GM12878 (cell line): ENCODE data around the gene SLIT1. TPM values are rescaled to one million over a fixed set of nuclear protein-coding genes. Genes with fewer than 3 reads are reported as not detected.
A peak's percentile ranks its signal among the peaks of the same experiment; 100 is the strongest.

Source experiments
- ATAC-seq: fragments of 200-7000 bp; cut with Tn5 transposase; 3 replicates; pipeline ENCODE4 v1.9.1; 2020; ENCODE audit warnings: mild to moderate bottlenecking, moderate library complexity
- BruUV-seq: library from RNA; stranded (reverse); fragments of 400-500 nt; replicated peaks from 2 replicates; lab custom pipeline; 2021; lab: Mats Ljungman, UMichigan
- CTCF ChIA-PET: fragments of 300-600 bp; sonication (Branson Sonifier 250); formaldehyde crosslinking; extraction: SDS; loops from one replicate; lab custom pipeline; 2021; ENCODE audit warnings: inconsistent platforms; lab: Yijun Ruan, JAX
- POLR2A ChIA-PET: fragments of 350-600 bp; formaldehyde crosslinking; extraction: SDS; loops from one replicate; lab custom pipeline; 2021; ENCODE audit warnings: inconsistent platforms; lab: Charles Lee
- RAD21 ChIA-PET: fragments of 300-600 bp; sonication (Branson Sonifier 250); formaldehyde crosslinking; loops from one replicate; lab custom pipeline; 2023; ENCODE audit warnings: antibody characterized with exemption; ENCODE audit not compliant: unreplicated experiment; lab: Charles Lee
- SMC1A ChIA-PET: fragments of 300-600 bp; sonication (Branson Sonifier 250); formaldehyde crosslinking; loops from one replicate; lab custom pipeline; 2023; ENCODE audit not compliant: unreplicated experiment, uncharacterized antibody; lab: Charles Lee
- DNase-seq: peaks from one replicate; pipeline ENCODE4 v3.0.0-alpha.2; 2011; ENCODE audit warnings: low read depth, low spot score
- FAIRE-seq: peaks from 3 replicates; lab custom pipeline; 2011; peaks lifted over from hg19 to GRCh38; lab: Jason Lieb, UNC
- H2AFZ ChIP-seq: 2 replicates; pipeline ENCODE4 v1.6.0; 2011; ENCODE audit warnings: low read depth, low read length, control low read depth; ENCODE audit not compliant: control insufficient read depth
- H3K27ac ChIP-seq: 2 replicates; pipeline ENCODE4 v1.5.1; 2011; ENCODE audit warnings: control low read depth; ENCODE audit not compliant: control insufficient read depth, insufficient read depth
- H3K27me3 ChIP-seq, 2 experiments: replicated peaks in 1 of 2; 2 replicates each; pipeline versions ENCODE4 v1.6.0 to v1.6.1; 2011; ENCODE audit warnings: low read length in 1 of 2; ENCODE audit not compliant: control insufficient read depth in 2 of 2, insufficient read depth in 2 of 2
- H3K36me3 ChIP-seq, 2 experiments: 2 replicates each; pipeline ENCODE4 v1.5.1; 2011; ENCODE audit warnings: low read length in 1 of 2; ENCODE audit not compliant: control insufficient read depth in 2 of 2, insufficient read depth in 2 of 2
- H3K4me1 ChIP-seq: 2 replicates; pipeline ENCODE4 v1.6.1; 2011; ENCODE audit warnings: mild to moderate bottlenecking, low read length, moderate library complexity, mixed read lengths; ENCODE audit not compliant: control insufficient read depth, insufficient read depth
- H3K4me2 ChIP-seq: 2 replicates; pipeline ENCODE4 v1.6.0; 2011; ENCODE audit warnings: control low read depth; ENCODE audit not compliant: control insufficient read depth, insufficient read depth
- H3K4me3 ChIP-seq: fragments of 200-600 bp; sonication (generic); 2 replicates; pipeline ENCODE4 v1.5.1; 2016
- H3K79me2 ChIP-seq: 2 replicates; pipeline ENCODE4 v1.6.0; 2011; ENCODE audit warnings: low read length; ENCODE audit not compliant: control insufficient read depth, insufficient read depth
- H3K9ac ChIP-seq: 2 replicates; pipeline ENCODE4 v1.8.0; 2011; ENCODE audit warnings: low read length, control low read depth, mixed read lengths; ENCODE audit not compliant: control insufficient read depth, insufficient read depth
- H3K9me3 ChIP-seq: replicated peaks from 3 replicates; pipeline ENCODE4 v1.5.1; 2011; ENCODE audit warnings: mild to moderate bottlenecking, low read length; ENCODE audit not compliant: control insufficient read depth, insufficient read depth
- H4K20me1 ChIP-seq: 2 replicates; pipeline ENCODE4 v1.6.0; 2011; ENCODE audit not compliant: control insufficient read depth, insufficient read depth
- CHD2 ChIP-seq: IDR thresholded peaks from 2 replicates; pipeline ENCODE4 v1.6.1; 2011; ENCODE audit warnings: low read depth, low read length, improper control_type of control experiment, borderline replicate concordance
- CHD4 ChIP-seq: fragments of 200-600 bp; sonication (generic); IDR thresholded peaks from 2 replicates; pipeline ENCODE4 v1.6.1; 2016; ENCODE audit warnings: mild to moderate bottlenecking
- KLF5 ChIP-seq: fragments of 450-650 bp; IDR thresholded peaks from 2 replicates; pipeline ENCODE4 v1.6.1; 2014; ENCODE audit warnings: mild to moderate bottlenecking; ENCODE audit not compliant: partially characterized antibody
- PAX8 ChIP-seq: fragments of 450-650 bp; IDR thresholded peaks from 2 replicates; pipeline ENCODE4 v1.6.1; 2017; ENCODE audit warnings: mild to moderate bottlenecking, moderate library complexity
- PML ChIP-seq: IDR thresholded peaks from 2 replicates; pipeline ENCODE4 v1.6.1; 2012; ENCODE audit warnings: low read length, inconsistent platforms
- POU2F2 ChIP-seq: IDR thresholded peaks from 3 replicates; pipeline ENCODE4 v1.6.1; 2011; ENCODE audit warnings: low read depth, mild to moderate bottlenecking, low read length, borderline replicate concordance
- SPI1 ChIP-seq: IDR thresholded peaks from 2 replicates; pipeline ENCODE4 v1.6.1; 2011; ENCODE audit warnings: low read depth, mild to moderate bottlenecking, low read length, moderate library complexity, borderline replicate concordance; ENCODE audit not compliant: insufficient read depth
- SREBF1 ChIP-seq: IDR thresholded peaks from 2 replicates; pipeline ENCODE4 v1.6.1; 2012; ENCODE audit warnings: mild to moderate bottlenecking, low read length
- STAT1 ChIP-seq: fragments of 450-650 bp; conservative IDR thresholded peaks from 2 replicates; pipeline ENCODE4 v1.6.1; 2014; ENCODE audit warnings: antibody characterized with exemption, mild to moderate bottlenecking
- USF1 ChIP-seq: IDR thresholded peaks from 2 replicates; pipeline ENCODE4 v1.6.1; 2011; ENCODE audit warnings: borderline replicate concordance, low read depth, mild to moderate bottlenecking, moderate library complexity, mixed read lengths, low read length; ENCODE audit not compliant: insufficient read depth; ENCODE audit errors: extremely low read length
- ZNF384 ChIP-seq: IDR thresholded peaks from 2 replicates; pipeline ENCODE4 v1.6.1; 2012; ENCODE audit warnings: low read depth, mild to moderate bottlenecking, low read length, improper control_type of control experiment, borderline replicate concordance
- ZSCAN29 ChIP-seq: fragments of 450-650 bp; IDR thresholded peaks from 2 replicates; pipeline ENCODE4 v1.6.1; 2017; ENCODE audit warnings: mild to moderate bottlenecking, moderate library complexity
- WGBS: methylation state at CpG from one replicate; pipeline ENCODE4 v1.1.6; 2016; ENCODE audit warnings: low lambda C conversion rate; ENCODE audit not compliant: insufficient replicate concordance, insufficient coverage; ENCODE audit errors: missing lambda C conversion rate; 5-methylcytosine and 5-hydroxymethylcytosine counted together
- in situ Hi-C: fragments of 300-500 bp; cut with MboI; formaldehyde crosslinking; loops from 9 replicates; pipeline ENCODE4 v1.14.3; 2018; ENCODE audit warnings: mixed read lengths
- intact Hi-C: fragments of 100-400 bp; cut with micrococcal nuclease; formaldehyde crosslinking; loops from one replicate; pipeline ENCODE4 v1.14.2; 2022; ENCODE audit not compliant: unreplicated experiment
- polyA plus RNA-seq, 11 experiments: library from polyadenylated mRNA; depleted of rRNA in 4 of 11; unstranded in 6 of 11; stranded (reverse) in 5 of 11; fragments of >200 nt; fragmentation: Nextera tagmentation in 4 of 11; fragmentation: Illumina TruSeq in 1 of 11; extraction: Ambion mirVana in 4 of 11; extraction: Trizol in 1 of 11; gene quantifications; 1 replicate in 1 of 11; 2 replicates in 10 of 11; pipeline versions ENCODE4 v1.2.1 to v1.2.3, GENCODE V29; 2011 to 2016; ENCODE audit warnings: inconsistent platforms in 2 of 11, missing spikeins in 2 of 11, low read depth in 1 of 11
- total RNA-seq, 4 experiments: library from RNA; depleted of rRNA in 3 of 4; stranded (reverse); fragments of >200 nt in 3 of 4; fragmentation: Illumina TruSeq in 1 of 4; extraction: Trizol in 1 of 4; gene quantifications; 2 replicates each; pipeline versions ENCODE4 v1.2.1 to v1.2.3, GENCODE V29; 2013 to 2021

Gene SLIT1
- total and polyA plus RNA-seq, 10 of the 15 experiments (the other 5 are each of a cell fraction or from before 2014, with no cell fraction given) = 0.04 to 0.19 (median 0.06) TPM; not detected in 4

DNA sequence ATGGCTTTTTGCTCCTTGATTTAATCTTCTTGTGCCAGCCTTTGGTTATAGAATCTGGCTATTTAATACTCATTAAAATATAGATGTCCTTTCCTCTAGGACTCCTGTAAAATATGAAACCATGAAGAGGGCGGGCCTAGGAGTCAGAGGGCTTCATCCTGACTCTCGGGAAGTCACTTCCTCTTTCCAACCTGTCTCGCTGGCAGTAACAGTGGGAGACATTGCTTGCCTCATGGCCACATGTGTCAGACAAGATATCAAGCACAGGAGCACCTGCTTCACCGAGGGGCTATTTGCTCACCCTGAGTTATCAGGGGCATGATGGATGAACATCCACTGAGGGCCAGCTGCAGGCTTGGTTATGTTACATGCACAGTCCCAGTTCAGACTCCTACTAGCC lies 31.0 kb downstream of the SLIT1 start:
- POLR2A ChIA-PET = no interaction called here
- BruUV-seq = no TSS peak
- no peaks in the 10 kb centered on the region for H3K79me2 ChIP-seq
- no peaks in the 10 kb centered on the region for H3K9me3 ChIP-seq
- TF ChIP-seq SPI1 = peak; percentile 77
- TF ChIP-seq USF1 = no peak
- TF ChIP-seq PAX8 = no peak
- TF ChIP-seq, all 136 proteins: peak for 1
- peaks cover 9% of the 10 kb centered on the region for H3K4me1 ChIP-seq
- no peak overlapping the region for H3K4me2 ChIP-seq
- ChIA-PET CTCF (interaction anchor here (1.1 kb wide), 1 partner anchor 48 kb away, joined by 3 read pairs; no protein-coding TSS in a partner anchor), SMC1A (no interaction called here), RAD21 (no interaction called here)
- H3K9ac ChIP-seq = no peak overlapping the region
- H4K20me1 ChIP-seq = no peaks in the 10 kb centered on the region
- 48% methylated on average over 4 of the region's 4 CpGs for WGBS
- FAIRE-seq = no peak
- no peak for ATAC-seq
- no peaks in the 10 kb centered on the region for H3K36me3 ChIP-seq
- H3K27me3 ChIP-seq = no peaks in the 10 kb centered on the region
- no peak overlapping the region for H2AFZ ChIP-seq
- in situ Hi-C loops (no loop called here), intact Hi-C loops (no loop called here)
- DNase-seq = no peak
- no peak overlapping the region for H3K27ac ChIP-seq
- no peak overlapping the region for H3K4me3 ChIP-seq

- intact Hi-C loops (no loop called here), in situ Hi-C loops (no loop called here)
- TF ChIP-seq SREBF1 = no peak
- no peak for TF ChIP-seq POU2F2
- TF ChIP-seq KLF5 = no peak
- TF ChIP-seq STAT1 = no peak
- no peak for TF ChIP-seq ZNF384
- TF ChIP-seq CHD4 = no peak
- TF ChIP-seq PML = no peak
- no peak for TF ChIP-seq CHD2
- TF ChIP-seq ZSCAN29 = no peak
- Histone ChIP-seq H2AFZ (no peak overlapping the region), H3K4me3 (no peak overlapping the region), H3K4me1 (peaks cover 9% of the 10 kb centered on the region), H3K4me2 (no peak overlapping the region), H3K27me3 (no peaks in the 10 kb centered on the region), H3K79me2 (no peaks in the 10 kb centered on the region), H3K9me3 (no peaks in the 10 kb centered on the region), H3K27ac (no peak overlapping the region), H3K36me3 (no peaks in the 10 kb centered on the region), H4K20me1 (no peaks in the 10 kb centered on the region), H3K9ac (no peak overlapping the region)
- no TSS peak for BruUV-seq
- ChIA-PET RAD21 (no interaction called here), POLR2A (no interaction called here), CTCF (no interaction called here), SMC1A (no interaction called here)
- no peak for FAIRE-seq
- no peak for DNase-seq
- WGBS = 55% methylated on average over 4 of the region's 4 CpGs
- ATAC-seq = no peak
These were observed 31.6 kb downstream of the SLIT1 start for GRCh38 chr10:97154162-97154561.
